Astrocyte (in vitro differentiated cells and primary cell): ENCODE measurements around the gene CDH13.

Experiments used
- CTCF ChIP-seq: IDR thresholded peaks from 2 replicates; pipeline ENCODE4 v1.5.1; 2011; ENCODE audit warnings: low read depth, mild to moderate bottlenecking, inconsistent platforms, low read length, moderate library complexity; ENCODE audit not compliant: insufficient read depth
- EZH2 ChIP-seq: IDR thresholded peaks from 2 replicates; pipeline ENCODE4 v1.6.1; 2012; ENCODE audit warnings: mild to moderate bottlenecking, low read length, inconsistent platforms; ENCODE audit not compliant: insufficient read depth

DNA sequence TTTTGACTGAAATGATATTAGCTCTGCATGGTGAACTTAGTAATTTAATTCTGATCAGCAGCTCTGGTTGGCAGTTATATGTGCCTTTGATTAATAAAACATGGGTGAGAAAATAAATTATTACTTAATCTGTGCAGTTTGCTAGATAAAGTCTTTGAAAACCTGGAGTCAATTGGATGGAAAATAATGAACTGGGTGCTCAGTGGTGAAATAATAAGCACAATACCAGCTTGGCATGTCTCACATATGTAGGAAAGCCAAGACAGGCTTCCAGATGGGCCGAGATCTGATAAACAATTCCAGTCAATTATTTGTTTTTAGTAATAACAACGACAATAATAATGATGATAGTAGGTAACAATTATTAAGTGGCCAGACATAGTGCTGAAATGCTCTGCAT is 326.7 kb downstream of the CDH13 start:
- no peak for TF ChIP-seq CTCF
- TF ChIP-seq EZH2 = no peak
